SK-N-MC (cell line): ENCODE measurements around the gene RTN4RL2.

Experiments
- DNase-seq: peaks from one replicate; pipeline ENCODE4 v3.0.0-alpha.2; 2011; ENCODE audit warnings: low read depth, low spot score
- H3K27ac ChIP-seq: fragments of 200-600 bp; sonication (generic); 2 replicates; pipeline ENCODE4 v1.5.1; 2016; ENCODE audit warnings: mixed run types
- H3K36me3 ChIP-seq: fragments of 200-600 bp; sonication (generic); 2 replicates; pipeline ENCODE4 v1.6.1; 2017; ENCODE audit warnings: antibody characterized with exemption, low read length, mixed read lengths; ENCODE audit not compliant: insufficient read depth
- H3K4me3 ChIP-seq: fragments of 200-600 bp; sonication (generic); 2 replicates; pipeline ENCODE4 v1.5.1; 2016
- H3K9ac ChIP-seq: fragments of 200-600 bp; sonication (generic); 2 replicates; pipeline ENCODE4 v1.8.0; 2017; ENCODE audit warnings: mixed run types, mixed read lengths; ENCODE audit not compliant: insufficient read length
- H3K9me3 ChIP-seq: fragments of 200-600 bp; sonication (generic); 2 replicates; pipeline ENCODE4 v1.6.1; 2017; ENCODE audit warnings: low read depth, mild to moderate bottlenecking, antibody characterized with exemption, low read length, moderate library complexity, mixed read lengths
- EZH2 ChIP-seq: fragments of 200-600 bp; sonication (generic); IDR thresholded peaks from one replicate; pipeline ENCODE4 v1.6.1; 2017; ENCODE audit warnings: antibody characterized with exemption
- FOXP2 ChIP-seq: optimal IDR thresholded peaks from 2 replicates; pipeline ENCODE3; 2011; ENCODE audit warnings: mild to moderate bottlenecking, moderate library complexity; ENCODE audit not compliant: insufficient read depth; ENCODE audit errors: extremely low read length, control extremely low read depth
- POLR2AphosphoS5 ChIP-seq: IDR thresholded peaks from 2 replicates; pipeline ENCODE4 v1.6.1; 2012; ENCODE audit warnings: mild to moderate bottlenecking, low read depth, low read length, borderline replicate concordance

Gene RTN4RL2

GRCh38 chr11:57474803-57475115 is 14.4 kb downstream of the RTN4RL2 start:
- H3K9ac ChIP-seq = no peak overlapping the region
- TF ChIP-seq POLR2AphosphoS5 (no peak), FOXP2 (no peak), EZH2 (no peak)
- H3K4me3 ChIP-seq = no peak overlapping the region
- no peak for DNase-seq
- no peak overlapping the region for H3K27ac ChIP-seq
- no peaks in the 10 kb centered on the region for H3K9me3 ChIP-seq
- peaks cover 3% of the 10 kb centered on the region; the same call in 1 of the 2 replicates for H3K36me3 ChIP-seq

DNA sequence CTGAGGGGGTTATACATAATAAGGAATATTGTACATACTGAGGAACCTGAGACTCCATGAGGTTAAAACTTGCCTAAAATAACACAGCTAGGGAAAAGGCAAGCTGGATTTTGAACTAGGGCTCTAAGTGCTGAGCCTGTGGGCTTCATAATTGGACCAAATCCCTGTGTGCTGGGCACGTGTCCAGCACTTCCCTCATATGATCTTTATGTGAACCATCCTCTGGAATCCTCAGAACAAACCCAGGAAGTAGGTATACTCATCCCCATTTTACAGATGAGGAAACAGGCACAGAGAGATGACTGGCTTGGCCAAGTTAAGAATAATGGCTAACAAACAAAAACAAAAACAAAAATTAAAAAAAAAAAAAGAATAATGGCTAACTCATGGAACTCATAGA is 14.9 kb downstream of the RTN4RL2 start:
- Histone ChIP-seq H3K9me3 (no peaks in the 10 kb centered on the region), H3K4me3 (no peak overlapping the region), H3K9ac (no peak overlapping the region), H3K27ac (no peak overlapping the region), H3K36me3 (no peaks in the 10 kb centered on the region)
- no peak for DNase-seq
- TF ChIP-seq FOXP2 (no peak), POLR2AphosphoS5 (no peak), EZH2 (no peak)

GRCh38 chr11:57475671-57476046 is 15.3 kb downstream of the RTN4RL2 start:
- H3K27ac ChIP-seq = no peak overlapping the region
- no peaks in the 10 kb centered on the region for H3K36me3 ChIP-seq
- no peak overlapping the region for H3K9ac ChIP-seq
- no peak overlapping the region for H3K4me3 ChIP-seq
- H3K9me3 ChIP-seq = no peaks in the 10 kb centered on the region
- DNase-seq = no peak
- TF ChIP-seq POLR2AphosphoS5 = no peak
- TF ChIP-seq FOXP2 = no peak
- TF ChIP-seq EZH2 = no peak

GRCh38 chr11:57476047-57476756 is 15.9 kb downstream of the RTN4RL2 start:
- no peak overlapping the region for H3K27ac ChIP-seq

DNA sequence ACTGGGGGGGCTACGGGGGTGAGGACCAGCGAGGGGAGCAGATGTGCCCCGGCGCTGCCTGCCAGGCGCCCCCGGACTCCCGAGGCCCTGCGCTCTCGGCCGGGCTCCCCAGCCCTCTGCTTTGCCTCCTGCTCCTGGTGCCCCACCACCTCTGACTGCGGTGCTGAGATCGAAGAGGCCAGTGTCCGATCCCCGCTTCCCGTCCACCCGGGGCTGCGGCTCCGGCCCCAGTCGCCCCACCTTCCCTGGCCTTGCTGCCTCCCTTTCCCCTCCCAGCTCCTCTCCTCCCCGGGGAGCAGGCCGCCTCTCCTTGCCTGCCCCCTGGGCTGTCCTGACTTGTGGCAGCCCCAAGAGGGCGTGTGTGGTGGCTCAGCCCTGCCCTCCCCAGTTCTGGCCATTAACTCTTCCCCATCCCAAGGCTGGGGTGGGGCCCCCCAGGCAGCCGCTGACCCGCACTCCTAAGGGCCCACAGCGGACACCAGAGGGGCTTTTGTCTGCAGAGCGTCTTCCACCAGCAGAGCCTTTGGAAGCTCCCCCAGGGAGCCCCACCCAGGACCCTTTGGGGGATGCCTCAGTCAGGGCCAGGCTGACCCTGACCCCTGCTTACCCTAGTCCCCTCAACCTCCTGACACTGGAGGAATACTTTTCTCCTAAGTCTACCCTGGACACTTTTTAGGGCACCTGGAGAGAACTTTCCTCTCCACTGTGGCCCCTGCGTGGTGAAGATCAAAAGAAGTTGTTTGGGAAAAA is 16.6 kb downstream of the RTN4RL2 start:
- Histone ChIP-seq H3K4me3 (no peak overlapping the region), H3K9me3 (no peaks in the 10 kb centered on the region), H3K36me3 (no peaks in the 10 kb centered on the region), H3K27ac (no peak overlapping the region), H3K9ac (no peak overlapping the region)
- TF ChIP-seq POLR2AphosphoS5 = no peak
- no peak for TF ChIP-seq FOXP2
- TF ChIP-seq EZH2 = no peak
- DNase-seq = no peak

More at GRCh38 chr11:57476047-57476756, 15.9 kb downstream of the RTN4RL2 start:
- DNase-seq = no peak
- Histone ChIP-seq H3K9me3 (no peaks in the 10 kb centered on the region), H3K4me3 (no peak overlapping the region), H3K36me3 (no peaks in the 10 kb centered on the region), H3K9ac (no peak overlapping the region)
- TF ChIP-seq POLR2AphosphoS5 (no peak), EZH2 (no peak), FOXP2 (no peak)

DNA sequence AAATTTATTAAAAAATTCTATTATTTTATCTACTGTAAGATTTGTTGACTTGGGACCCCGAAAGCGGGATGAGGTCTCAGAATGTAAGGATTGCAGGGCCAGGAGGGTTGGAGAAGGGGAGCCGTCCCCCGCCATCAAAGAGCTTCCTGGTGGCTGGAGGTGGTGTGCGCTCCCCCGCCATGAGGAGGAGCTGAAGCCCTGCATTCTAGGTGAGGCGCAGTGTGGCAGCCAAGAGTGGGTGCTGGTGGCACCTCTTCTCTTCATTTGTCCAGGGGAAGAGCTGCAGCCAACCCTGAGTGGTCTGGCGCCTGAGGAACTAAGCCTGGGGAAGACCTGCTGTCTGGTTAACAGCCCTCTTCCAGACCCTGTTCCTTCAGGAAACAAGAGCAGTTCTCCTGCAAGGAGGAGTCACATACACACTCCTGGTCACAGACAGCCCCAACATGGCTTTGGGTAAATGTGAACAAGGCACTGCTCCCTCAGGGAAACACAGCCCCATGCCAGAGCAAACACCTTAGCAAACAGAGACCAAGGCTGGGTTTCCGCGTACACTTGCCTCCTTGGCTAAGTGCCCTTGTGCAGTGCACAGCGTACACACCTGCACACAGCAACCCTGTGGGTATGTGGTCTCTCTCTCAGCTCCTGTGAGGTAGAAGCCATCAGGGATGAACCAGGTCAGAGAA is 17.3 kb downstream of the RTN4RL2 start:
- H3K4me3 ChIP-seq = no peak overlapping the region
- no peak; the same call in 1 of the 2 replicates for TF ChIP-seq POLR2AphosphoS5
- no peak for TF ChIP-seq FOXP2
- TF ChIP-seq EZH2 = no peak
- no peak for DNase-seq
- no peaks in the 10 kb centered on the region for H3K36me3 ChIP-seq
- no peak overlapping the region for H3K27ac ChIP-seq
- H3K9ac ChIP-seq = no peak overlapping the region
- H3K9me3 ChIP-seq = no peaks in the 10 kb centered on the region

- Histone ChIP-seq H3K9ac (no peak overlapping the region), H3K36me3 (no peaks in the 10 kb centered on the region), H3K4me3 (no peak overlapping the region), H3K9me3 (no peaks in the 10 kb centered on the region), H3K27ac (no peak overlapping the region)
- DNase-seq = no peak
- TF ChIP-seq FOXP2 (no peak), POLR2AphosphoS5 (no peak), EZH2 (no peak)
Measured at GRCh38 chr11:57479021-57479663, 18.8 kb downstream of the RTN4RL2 start.

- TF ChIP-seq FOXP2 (no peak), POLR2AphosphoS5 (no peak), EZH2 (no peak)
- H3K27ac ChIP-seq = no peak overlapping the region
Measured at GRCh38 chr11:57479911-57480310, 19.6 kb downstream of the RTN4RL2 start.

More at GRCh38 chr11:57479911-57480310, 19.6 kb downstream of the RTN4RL2 start:
- H3K36me3 ChIP-seq = no peaks in the 10 kb centered on the region
- H3K9ac ChIP-seq = no peak overlapping the region
- no peak overlapping the region for H3K4me3 ChIP-seq
- no peaks in the 10 kb centered on the region for H3K9me3 ChIP-seq
- DNase-seq = no peak
